22Rv1 (cell line): ENCODE data around the gene FADS1.

Source experiments
- H3K27ac ChIP-seq: fragments of 450-650 bp; 2 replicates; pipeline ENCODE4 v1.5.1; 2017
- ZFX ChIP-seq: fragments of 450-650 bp; IDR thresholded peaks from 2 replicates; pipeline ENCODE4 v1.6.1; 2017; ENCODE audit warnings: antibody characterized with exemption, borderline replicate concordance
- TF ChIP-seq, protein P1 (sequence below): fragments of 450-650 bp; IDR thresholded peaks from 2 replicates; pipeline ENCODE4 v1.5.1; 2017; ENCODE audit warnings: mild to moderate bottlenecking

FADS1 gene

DNA sequence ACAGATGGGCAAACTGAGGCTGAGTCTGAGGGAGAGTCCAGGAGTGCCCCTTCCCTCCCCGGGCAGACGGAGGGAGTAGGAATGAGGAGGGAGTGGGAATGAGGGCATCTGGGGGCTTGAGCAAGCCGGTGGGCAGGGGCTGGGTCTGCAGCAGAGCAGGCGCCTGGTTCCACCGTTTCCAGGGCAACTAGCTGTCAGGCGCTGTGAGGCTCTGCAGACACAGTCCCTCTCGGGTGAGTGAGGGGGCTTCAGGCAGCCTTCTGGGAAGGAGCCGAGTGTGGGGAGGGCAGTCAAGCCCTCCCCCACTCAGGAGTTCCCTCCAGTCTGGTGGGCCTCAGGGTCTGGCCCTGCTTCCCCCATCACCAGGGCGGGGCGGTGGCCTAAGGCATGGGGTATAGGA, 43.4 kb downstream of the FADS1 start:
- H3K27ac ChIP-seq, result no peak overlapping the region
- no peak for TF ChIP-seq ZFX
- TF ChIP-seq, protein P1, sequence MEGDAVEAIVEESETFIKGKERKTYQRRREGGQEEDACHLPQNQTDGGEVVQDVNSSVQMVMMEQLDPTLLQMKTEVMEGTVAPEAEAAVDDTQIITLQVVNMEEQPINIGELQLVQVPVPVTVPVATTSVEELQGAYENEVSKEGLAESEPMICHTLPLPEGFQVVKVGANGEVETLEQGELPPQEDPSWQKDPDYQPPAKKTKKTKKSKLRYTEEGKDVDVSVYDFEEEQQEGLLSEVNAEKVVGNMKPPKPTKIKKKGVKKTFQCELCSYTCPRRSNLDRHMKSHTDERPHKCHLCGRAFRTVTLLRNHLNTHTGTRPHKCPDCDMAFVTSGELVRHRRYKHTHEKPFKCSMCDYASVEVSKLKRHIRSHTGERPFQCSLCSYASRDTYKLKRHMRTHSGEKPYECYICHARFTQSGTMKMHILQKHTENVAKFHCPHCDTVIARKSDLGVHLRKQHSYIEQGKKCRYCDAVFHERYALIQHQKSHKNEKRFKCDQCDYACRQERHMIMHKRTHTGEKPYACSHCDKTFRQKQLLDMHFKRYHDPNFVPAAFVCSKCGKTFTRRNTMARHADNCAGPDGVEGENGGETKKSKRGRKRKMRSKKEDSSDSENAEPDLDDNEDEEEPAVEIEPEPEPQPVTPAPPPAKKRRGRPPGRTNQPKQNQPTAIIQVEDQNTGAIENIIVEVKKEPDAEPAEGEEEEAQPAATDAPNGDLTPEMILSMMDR, result no peak

DNA sequence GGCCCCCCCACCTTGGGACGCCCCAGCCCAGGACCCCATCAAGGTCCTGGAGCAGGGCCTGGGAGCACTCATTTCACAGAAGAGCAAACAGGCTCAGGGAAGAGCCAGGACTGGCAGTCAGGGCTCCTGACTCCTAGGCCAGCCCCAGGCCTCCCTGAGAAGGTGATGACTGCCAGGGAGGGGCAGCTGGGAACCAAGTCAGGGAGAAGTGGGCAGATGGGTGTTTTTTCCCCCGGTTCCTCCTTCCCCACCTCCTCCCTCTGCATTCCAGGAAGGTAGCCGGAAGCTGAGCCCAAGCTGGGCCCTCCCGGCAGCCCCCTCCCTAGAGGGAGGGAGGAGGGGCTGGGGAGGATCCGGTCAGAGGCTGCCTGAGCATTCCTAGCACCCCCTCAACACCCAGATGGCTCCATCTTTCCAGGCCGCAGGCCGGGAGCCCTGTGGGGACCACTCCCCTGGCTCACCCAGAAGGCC, 44.8 kb downstream of the FADS1 start:
- peak overlapping the region; percentile 17; the same call in 1 of the 2 replicates for H3K27ac ChIP-seq
- TF ChIP-seq, protein P1, result no peak
- no peak for TF ChIP-seq ZFX

DNA sequence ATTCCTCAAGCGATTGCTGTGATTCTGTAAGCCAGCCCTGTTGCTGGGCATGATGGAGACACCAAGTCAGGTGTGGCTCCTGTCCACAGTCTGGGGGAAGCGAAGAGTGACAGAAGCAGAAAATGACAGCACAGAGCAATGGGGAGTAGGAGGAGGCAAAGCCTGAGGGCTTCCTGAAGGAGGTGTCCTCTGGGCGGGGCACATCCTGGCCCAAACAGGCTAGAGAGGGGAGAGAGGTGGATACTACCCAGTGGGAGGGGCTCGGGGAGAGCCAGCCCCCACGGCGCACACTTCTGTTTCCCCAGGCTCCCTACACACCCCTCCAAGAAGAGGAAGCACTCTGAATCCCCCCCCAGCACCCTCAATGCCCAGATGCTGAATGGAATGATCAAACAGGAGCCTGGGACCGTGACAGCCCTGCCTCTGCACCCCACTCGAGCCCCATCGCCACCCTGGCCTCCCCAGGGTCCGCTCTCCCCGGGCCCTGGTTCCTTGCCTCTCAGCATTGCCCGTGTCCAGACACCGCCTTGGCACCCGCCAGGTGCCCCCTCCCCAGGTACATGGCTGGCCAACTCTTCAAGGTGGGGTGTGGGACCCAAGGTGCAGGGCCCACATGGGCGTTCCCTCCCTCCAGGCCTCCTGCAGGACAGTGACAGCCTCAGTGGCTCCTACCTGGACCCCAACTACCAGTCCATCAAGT, 45.5 kb downstream of the FADS1 start:
- H3K27ac ChIP-seq, result no peak overlapping the region
- TF ChIP-seq ZFX, result no peak
- TF ChIP-seq, protein P1, result no peak

- no peak overlapping the region for H3K27ac ChIP-seq
- no peak for TF ChIP-seq ZFX
- TF ChIP-seq, protein P1, result no peak
Measured at GRCh38 chr11:61769946-61770683, 46.7 kb downstream of the FADS1 start.

DNA sequence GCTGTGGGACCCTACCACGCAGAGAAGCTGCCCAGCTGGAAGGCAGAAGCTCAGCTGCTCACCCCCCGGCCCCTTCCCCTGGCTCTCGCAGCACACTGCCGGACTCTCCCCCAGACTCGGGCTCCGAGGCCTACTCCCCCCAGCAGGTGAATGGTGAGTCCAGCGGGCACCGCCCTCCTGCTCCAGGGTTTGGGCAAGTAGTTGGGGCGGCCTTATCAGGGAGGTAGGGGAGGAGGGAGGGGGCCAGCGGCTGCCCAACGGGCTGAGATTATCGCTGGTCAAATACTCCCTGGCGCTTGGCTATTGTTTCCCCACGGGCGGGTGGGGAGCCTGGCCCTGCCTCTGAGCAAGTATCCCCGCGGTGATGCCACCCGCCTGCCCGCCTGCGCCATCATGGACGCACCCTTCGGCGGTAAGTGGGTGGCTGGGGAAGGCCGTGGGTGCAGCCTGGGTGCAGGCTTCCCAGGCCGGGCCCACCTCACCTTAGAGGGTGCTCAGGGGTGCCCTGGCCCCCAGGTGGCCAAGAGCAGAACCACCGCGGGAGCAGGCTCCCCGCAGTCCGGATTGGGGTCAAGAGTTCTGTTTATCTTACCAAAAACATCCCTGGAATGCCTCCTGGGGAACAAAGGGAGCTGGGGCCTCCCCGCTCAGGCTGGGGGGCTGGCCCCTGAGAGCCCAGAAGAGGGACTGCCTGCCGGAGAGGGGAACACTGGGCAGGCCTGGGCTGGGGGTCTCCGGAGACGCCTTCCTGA, 47.5 kb downstream of the FADS1 start:
- TF ChIP-seq, protein P1, result no peak
- TF ChIP-seq ZFX, result no peak
- no peak overlapping the region for H3K27ac ChIP-seq

DNA sequence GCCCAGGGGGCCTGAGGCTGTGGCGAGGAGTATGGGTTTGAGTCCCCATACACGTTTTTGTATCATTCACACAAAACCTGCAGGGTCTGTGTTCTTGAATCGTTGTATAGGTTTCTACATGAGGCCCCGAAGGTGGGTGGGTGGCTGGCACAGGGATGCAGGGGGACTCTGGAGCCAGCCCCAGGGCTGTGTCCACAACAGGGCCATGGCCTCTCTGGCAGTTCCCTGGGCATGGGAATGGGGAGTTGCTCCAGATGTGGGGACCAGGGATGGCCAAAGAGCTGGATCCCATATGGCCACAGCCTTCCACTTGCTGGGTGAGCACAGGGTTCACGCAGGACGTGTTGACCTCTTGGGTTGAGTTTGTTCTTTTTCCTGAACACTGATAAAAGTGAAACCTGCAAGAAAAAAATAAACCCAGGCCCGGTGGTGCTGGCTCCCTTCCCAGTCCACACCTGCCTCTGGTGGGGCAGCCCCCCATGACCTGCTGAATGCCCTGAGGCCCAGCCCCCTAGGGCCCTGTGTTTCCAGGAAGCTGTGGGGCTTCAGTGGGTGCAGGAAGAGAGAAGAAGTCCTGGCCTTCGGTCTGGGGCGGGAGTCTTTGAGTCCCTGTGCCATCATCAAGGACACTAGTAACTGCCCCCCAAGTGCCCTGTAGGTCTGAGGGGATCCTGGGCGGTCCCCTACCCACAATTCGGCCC, 48.3 kb downstream of the FADS1 start:
- TF ChIP-seq, protein P1, result no peak
- TF ChIP-seq ZFX, result no peak
- no peak overlapping the region for H3K27ac ChIP-seq
